K562 (cell line): ENCODE results near the gene FHIT. TPM values are rescaled to one million over a fixed set of nuclear protein-coding genes. Genes with fewer than 3 reads are reported as not detected.

Source experiments
- ATAC-seq: fragments of 200-7000 bp; cut with Tn5 transposase; 3 replicates; pipeline ENCODE4 v1.9.1; 2020; ENCODE audit warnings: moderate library complexity
- BruUV-seq: library from RNA; stranded (reverse); fragments of 400-500 nt; replicated peaks from 2 replicates; lab custom pipeline; 2021; lab: Mats Ljungman, UMichigan
- CTCF ChIA-PET: fragments of 300-600 bp; formaldehyde crosslinking; extraction: SDS; loops from one replicate; lab custom pipeline; 2021; ENCODE audit warnings: low intra/inter-chr PET ratio; lab: Yijun Ruan, JAX
- POLR2A ChIA-PET: fragments of 300-600, 350-650 bp; sonication (Branson Sonifier 250); formaldehyde crosslinking; extraction: SDS; loops from one replicate; lab custom pipeline; 2021; ENCODE audit warnings: antibody characterized with exemption, inconsistent platforms; lab: Yijun Ruan, JAX
- DNase-seq, 4 experiments: peaks; one replicate each; pipeline versions ENCODE4 v3.0.0 to v3.0.0-alpha.2; 2011 to 2018; ENCODE audit warnings: low spot score in 3 of 4, mixed read lengths in 3 of 4; ENCODE audit errors: extremely low read depth in 1 of 4
- FAIRE-seq: peaks from 2 replicates; lab custom pipeline; 2011; peaks lifted over from hg19 to GRCh38; lab: Jason Lieb, UNC
- H2AFZ ChIP-seq: 2 replicates; pipeline ENCODE4 v1.6.0; 2011; ENCODE audit warnings: low read depth, low read length, control low read depth, inconsistent platforms
- H3K27ac ChIP-seq: fragments of 200-600 bp; 3 replicates; pipeline ENCODE4 v1.8.0; 2011; ENCODE audit warnings: low read depth, mild to moderate bottlenecking, control low read depth, inconsistent platforms, low read length, moderate library complexity, mixed read lengths; ENCODE audit errors: extremely low read depth
- H3K27me3 ChIP-seq, 2 experiments: fragments of 300-600 bp in 1 of 2; 2 replicates in 1 of 2; 3 replicates in 1 of 2; pipeline versions ENCODE4 v1.6.0 to v1.8.0; 2011; ENCODE audit warnings: inconsistent platforms in 2 of 2, low read length in 2 of 2, mild to moderate bottlenecking in 1 of 2, mixed read lengths in 1 of 2, moderate library complexity in 1 of 2; ENCODE audit not compliant: control insufficient read depth in 2 of 2, insufficient read depth in 2 of 2
- H3K36me3 ChIP-seq: fragments of 300-600 bp; 3 replicates; pipeline ENCODE4 v1.8.0; 2011; ENCODE audit warnings: mild to moderate bottlenecking, low read length, inconsistent platforms; ENCODE audit not compliant: control insufficient read depth, insufficient read depth
- H3K4me1 ChIP-seq, 2 experiments: fragments of 200-600 bp in 1 of 2; replicated peaks in 1 of 2; 2 replicates in 1 of 2; 3 replicates in 1 of 2; pipeline versions ENCODE4 v1.5.1 to v1.8.0; 2011; ENCODE audit warnings: inconsistent platforms in 2 of 2, low read length in 2 of 2, mild to moderate bottlenecking in 1 of 2, mixed read lengths in 1 of 2, moderate library complexity in 1 of 2; ENCODE audit not compliant: control insufficient read depth in 2 of 2, insufficient read depth in 2 of 2
- H3K4me2 ChIP-seq: 2 replicates; pipeline ENCODE4 v1.6.1; 2011; ENCODE audit warnings: low read length, control low read depth, inconsistent platforms, mixed read lengths; ENCODE audit not compliant: insufficient read depth
- H3K4me3 ChIP-seq: fragments of 200-600 bp; sonication (generic), shearing (Covaris generic); 2 replicates; pipeline ENCODE4 v1.5.1; 2016; ENCODE audit warnings: control low read depth, inconsistent platforms
- H3K79me2 ChIP-seq: fragments of 200-600 bp; 3 replicates; pipeline ENCODE4 v1.8.0; 2011; ENCODE audit warnings: low read length, inconsistent platforms; ENCODE audit not compliant: control insufficient read depth, insufficient read depth
- H3K9ac ChIP-seq, 2 experiments: 2 replicates each; pipeline versions ENCODE4 v1.6.0 to v1.6.1; 2011; ENCODE audit warnings: low read depth in 2 of 2, low read length in 2 of 2, control low read depth in 1 of 2, inconsistent platforms in 1 of 2, mild to moderate bottlenecking in 1 of 2, mixed read lengths in 1 of 2; ENCODE audit not compliant: insufficient read depth in 1 of 2
- H3K9me1 ChIP-seq: one replicate; pipeline ENCODE4 v1.6.0; 2011; ENCODE audit warnings: inconsistent platforms, mild to moderate bottlenecking, low read length, moderate library complexity; ENCODE audit not compliant: control insufficient read depth, insufficient read depth
- H3K9me3 ChIP-seq: replicated peaks from 2 replicates; pipeline ENCODE4 v1.5.1; 2011; ENCODE audit warnings: low read depth, low read length, inconsistent platforms; ENCODE audit not compliant: control insufficient read depth, insufficient read depth
- H4K20me1 ChIP-seq: replicated peaks from 2 replicates; pipeline ENCODE4 v1.6.1; 2011; ENCODE audit warnings: low read length, inconsistent platforms, mixed read lengths; ENCODE audit not compliant: control insufficient read depth, insufficient read depth
- CTCFL ChIP-seq: IDR thresholded peaks from 2 replicates; pipeline ENCODE4 v1.6.1; 2011; ENCODE audit warnings: borderline replicate concordance, low read depth, mild to moderate bottlenecking, moderate library complexity, low read length; ENCODE audit not compliant: insufficient read depth, poor library complexity, severe bottlenecking
- E2F4 ChIP-seq: sonication (generic); formaldehyde crosslinking; IDR thresholded peaks from 2 replicates; pipeline ENCODE4 v1.8.0; 2022; ENCODE audit warnings: mild to moderate bottlenecking, low read depth, missing genetic modification reagents
- HMG20A ChIP-seq: fragments of 450-650 bp; formaldehyde crosslinking; conservative IDR thresholded peaks from 2 replicates; pipeline ENCODE4 v1.4.0; 2020; ENCODE audit warnings: mild to moderate bottlenecking, mixed read lengths
- HNRNPLL ChIP-seq: fragments of 200-400 bp; formaldehyde crosslinking; IDR thresholded peaks from 2 replicates; pipeline ENCODE4 v1.6.1; 2017; ENCODE audit warnings: low read length, low read depth, mild to moderate bottlenecking; ENCODE audit not compliant: poor library complexity, severe bottlenecking
- KLF1 ChIP-seq: fragments of 450-650 bp; IDR thresholded peaks from 2 replicates; pipeline ENCODE4 v1.6.1; 2016; ENCODE audit warnings: missing genetic modification characterization, missing compliant biosample characterization
- MNT ChIP-seq, 2 experiments: fragments of 450-650 bp; conservative IDR thresholded peaks; 2 replicates each; pipeline ENCODE4 v1.6.1; 2017; ENCODE audit warnings: mild to moderate bottlenecking in 2 of 2, moderate library complexity in 2 of 2
- SFPQ ChIP-seq: fragments of 200-400 bp; formaldehyde crosslinking; IDR thresholded peaks from 2 replicates; pipeline ENCODE4 v1.6.1; 2017; ENCODE audit warnings: mild to moderate bottlenecking, low read depth, low read length, moderate library complexity
- SNAPC5 ChIP-seq: fragments of 250-450 bp; sonication (Bioruptor Pico); IDR thresholded peaks from 2 replicates; pipeline ENCODE4 v1.8.0; 2021; ENCODE audit warnings: moderate library complexity, mild to moderate bottlenecking, inconsistent platforms
- SP1 ChIP-seq: sonication (generic); formaldehyde crosslinking; IDR thresholded peaks from 2 replicates; pipeline ENCODE4 v1.8.1; 2022; ENCODE audit warnings: mild to moderate bottlenecking, missing genetic modification reagents
- ZNF121 ChIP-seq: sonication (generic); formaldehyde crosslinking; conservative IDR thresholded peaks from 2 replicates; pipeline ENCODE4 v1.8.0; 2022; ENCODE audit warnings: missing genetic modification reagents
- ZNF175 ChIP-seq: fragments of 200-800 bp; sonication (Bioruptor generic); IDR thresholded peaks from 2 replicates; pipeline ENCODE4 v1.6.1; 2016; ENCODE audit warnings: low read depth, mild to moderate bottlenecking, missing genetic modification characterization, missing compliant biosample characterization
- ZNF589 ChIP-seq: fragments of 200-800 bp; sonication (Bioruptor generic); IDR thresholded peaks from 2 replicates; pipeline ENCODE4 v1.6.1; 2016; ENCODE audit warnings: low read depth, missing genetic modification characterization, missing compliant biosample characterization
- ZNF696 ChIP-seq: fragments of 250-450 bp; sonication (Bioruptor Pico); conservative IDR thresholded peaks from 2 replicates; pipeline ENCODE4 v1.4.0; 2020; ENCODE audit warnings: mild to moderate bottlenecking, moderate library complexity
- ZNF79 ChIP-seq: fragments of 250-450 bp; sonication (Bioruptor Pico); IDR thresholded peaks from 2 replicates; pipeline ENCODE4 v1.4.0; 2020; ENCODE audit warnings: low read depth, mild to moderate bottlenecking, moderate library complexity
- WGBS: fragments of 100-300 bp; shearing (Covaris generic); methylation state at CpG from one replicate; pipeline ENCODE4 v1.1.6; 2016; ENCODE audit warnings: low coverage, mixed read lengths; ENCODE audit not compliant: insufficient coverage; ENCODE audit errors: missing lambda C conversion rate; 5-methylcytosine and 5-hydroxymethylcytosine counted together
- in situ Hi-C: fragments of 300-500 bp; cut with MboI; formaldehyde crosslinking; loops from 4 replicates; pipeline ENCODE4 v1.15.0; 2018; ENCODE audit warnings: inconsistent platforms, mixed read lengths
- intact Hi-C: fragments of 100-400 bp; cut with micrococcal nuclease; formaldehyde crosslinking; loops from 2 replicates; pipeline ENCODE4 v1.14.2; 2022
- polyA plus RNA-seq, 8 experiments: library from polyadenylated mRNA; depleted of rRNA in 4 of 8; stranded (reverse) in 5 of 8; unstranded in 3 of 8; fragments of >200 nt; fragmentation: Nextera tagmentation in 2 of 8; fragmentation: Illumina TruSeq in 1 of 8; extraction: Ambion mirVana in 2 of 8; extraction: Trizol in 1 of 8; gene quantifications; 2 replicates each; pipeline versions ENCODE4 v1.2.1 to v1.2.3, GENCODE V29; 2011 to 2014; ENCODE audit warnings: inconsistent platforms in 1 of 8, missing spikeins in 1 of 8
- total RNA-seq, 7 experiments: library from RNA; depleted of rRNA in 6 of 7; stranded (reverse); fragments of >200 nt in 6 of 7; fragmentation: Illumina TruSeq in 2 of 7; extraction: Trizol in 2 of 7; gene quantifications; 2 replicates each; pipeline versions ENCODE4 v1.2.1 to v1.2.3, GENCODE V29; 2011 to 2021; ENCODE audit warnings: low replicate concordance in 1 of 7

Gene FHIT
- total and polyA plus RNA-seq, 9 of the 15 experiments (the other 6 are each of a cell fraction or from before 2014, with no cell fraction given), result 1.7 to 9.1 (median 4.3) TPM

GRCh38 chr3:60986552-60986951 is 264.7 kb downstream of the FHIT start:
- ChIA-PET POLR2A (no interaction called here), CTCF (no interaction called here)
- FAIRE-seq (no peak), ATAC-seq (no peak), DNase-seq (no peak)
- H3K79me2 ChIP-seq, result no peaks in the 10 kb centered on the region
- in situ Hi-C loops, result no loop called here
- no peak overlapping the region for H3K4me2 ChIP-seq
- H3K9me1 ChIP-seq, result no peaks in the 10 kb centered on the region
- no peak overlapping the region for H3K27ac ChIP-seq
- no TSS peak for BruUV-seq
- H3K9me3 ChIP-seq, result no peaks in the 10 kb centered on the region
- no peaks in the 10 kb centered on the region for H3K27me3 ChIP-seq
- H3K9ac ChIP-seq, result no peak overlapping the region
- intact Hi-C loops, result no loop called here
- H4K20me1 ChIP-seq, result no peaks in the 10 kb centered on the region
- H3K4me3 ChIP-seq, result no peak overlapping the region
- no peaks in the 10 kb centered on the region; a peak in 1 of 5 replicates for H3K4me1 ChIP-seq
- no peak overlapping the region for H2AFZ ChIP-seq
- no peaks in the 10 kb centered on the region for H3K36me3 ChIP-seq
- 19% methylated on average over 3 of the region's 3 CpGs for WGBS
- no peak for TF ChIP-seq E2F4 (CRISPR knock-in tag)
- TF ChIP-seq HNRNPLL, result no peak
- TF ChIP-seq HMG20A (CRISPR knock-in tag), result no peak
- no peak for TF ChIP-seq KLF1
- TF ChIP-seq ZNF121 (CRISPR knock-in tag), result no peak
- no peak for TF ChIP-seq ZNF696 (CRISPR knock-in tag)
- TF ChIP-seq SNAPC5, result no peak
- no peak for TF ChIP-seq MNT (conservative IDR thresholded peaks at IDR 0.05)
- TF ChIP-seq ZNF175, result no peak
- TF ChIP-seq ZNF79 (CRISPR knock-in tag), result no peak
- TF ChIP-seq CTCFL, result no peak
- no peak for TF ChIP-seq SFPQ
- TF ChIP-seq SP1, result no peak
- no peak for TF ChIP-seq ZNF589 (CRISPR knock-in tag)
